Stomach (tissue), 4 donors: ENCODE data around the gene KERA.

Experiments
- CTCF ChIP-seq, 7 experiments: fragments of 450-650 bp in 4 of 7; fragments of 200-600 bp in 3 of 7; sonication (generic) in 3 of 7; IDR thresholded peaks; one replicate each; pipeline ENCODE4 v1.5.1; 2016 to 2019; ENCODE audit warnings: antibody characterized with exemption in 7 of 7, control low read depth in 2 of 7, mild to moderate bottlenecking in 1 of 7
- POLR2A ChIP-seq, 4 donors: fragments of 450-650 bp; IDR thresholded peaks; one replicate each; pipeline ENCODE4 v1.6.1; 2016; ENCODE audit warnings: antibody characterized with exemption in 4 of 4, control low read depth in 2 of 4, mild to moderate bottlenecking in 1 of 4, moderate library complexity in 1 of 4
- POLR2AphosphoS5 ChIP-seq, 3 donors: sonication (generic); formaldehyde crosslinking; IDR thresholded peaks; one replicate each; pipeline ENCODE4 v1.6.1; 2016; ENCODE audit warnings: antibody characterized with exemption in 3 of 3

GRCh38 chr12:91094957-91095356, 37.1 kb upstream of the KERA start:
- TF ChIP-seq CTCF (IDR thresholded peaks at IDR 0.05) (no peak), POLR2A (IDR thresholded peaks at IDR 0.05) (no peak), POLR2AphosphoS5 (IDR thresholded peaks at IDR 0.05) (no peak)
